ENCODE data around the gene PNKD. TPM values are rescaled to one million over a fixed set of nuclear protein-coding genes. Genes with fewer than 3 reads are reported as not detected.

PNKD gene
- total RNA-seq, 1 experiment from 2014 or later: 97.7 TPM

DNA sequence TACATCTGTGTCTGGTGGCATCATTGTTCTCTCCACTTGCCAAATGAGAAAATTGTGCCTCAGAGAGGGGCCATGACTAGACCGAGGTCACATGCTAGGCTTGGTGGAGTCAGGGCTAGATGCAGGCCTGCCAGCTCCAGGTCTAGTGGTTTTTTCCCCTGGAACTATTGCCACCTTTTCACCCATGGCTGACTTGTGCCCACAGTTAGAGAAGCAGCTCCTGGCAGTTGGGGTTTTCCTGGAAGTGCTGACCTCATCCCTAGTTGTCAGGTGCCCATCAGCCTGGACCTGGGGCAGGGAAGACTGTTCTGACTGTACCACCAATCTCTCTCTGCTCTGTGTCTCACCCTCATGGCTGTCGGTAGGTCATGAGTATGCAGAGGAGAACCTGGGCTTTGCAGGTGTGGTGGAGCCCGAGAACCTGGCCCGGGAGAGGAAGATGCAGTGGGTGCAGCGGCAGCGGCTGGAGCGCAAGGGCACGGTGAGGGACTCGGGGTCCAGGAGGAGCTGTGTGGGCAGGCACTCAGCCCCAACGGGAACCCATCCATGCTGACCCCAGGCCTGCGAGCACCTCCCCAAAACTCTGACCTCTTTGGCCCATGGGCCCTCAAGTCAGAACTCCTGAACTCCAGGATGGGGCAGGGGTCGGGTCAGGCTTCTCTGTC, 73.9 kb downstream of the PNKD start:
- H3F3A ChIP-seq (ENCODE audit: low read length, unreplicated experiment): no peaks in the 10 kb centered on the region
- POLR2A ChIA-PET (ENCODE audit: unreplicated experiment): no interaction called here
- no peak overlapping the region for H3K4me3 ChIP-seq (ENCODE audit: low read length)
- no peak overlapping the region for H3K27ac ChIP-seq (ENCODE audit: low read length)
- no peaks in the 10 kb centered on the region for H3K9me3 ChIP-seq (ENCODE audit: low read length)
- H4K20me1 ChIP-seq (ENCODE audit: low read length): no peaks in the 10 kb centered on the region
- H3K36me3 ChIP-seq (ENCODE audit: low read depth, low read length): no peaks in the 10 kb centered on the region
- H2AFZ ChIP-seq (ENCODE audit: low read length): no peak overlapping the region
- H3K79me2 ChIP-seq (ENCODE audit: low read length): no peaks in the 10 kb centered on the region
- ATAC-seq (no peak), DNase-seq (no peak)
- intact Hi-C loops (cut with micrococcal nuclease): no loop called here
- no peaks in the 10 kb centered on the region for H3K4me1 ChIP-seq (ENCODE audit: insufficient read depth, low read length)
- H3K9me2 ChIP-seq (replicated peaks; ENCODE audit: low read length): no peaks in the 10 kb centered on the region
- H3K4me2 ChIP-seq (ENCODE audit: low read length): no peak overlapping the region
- TF ChIP-seq, protein P1, sequence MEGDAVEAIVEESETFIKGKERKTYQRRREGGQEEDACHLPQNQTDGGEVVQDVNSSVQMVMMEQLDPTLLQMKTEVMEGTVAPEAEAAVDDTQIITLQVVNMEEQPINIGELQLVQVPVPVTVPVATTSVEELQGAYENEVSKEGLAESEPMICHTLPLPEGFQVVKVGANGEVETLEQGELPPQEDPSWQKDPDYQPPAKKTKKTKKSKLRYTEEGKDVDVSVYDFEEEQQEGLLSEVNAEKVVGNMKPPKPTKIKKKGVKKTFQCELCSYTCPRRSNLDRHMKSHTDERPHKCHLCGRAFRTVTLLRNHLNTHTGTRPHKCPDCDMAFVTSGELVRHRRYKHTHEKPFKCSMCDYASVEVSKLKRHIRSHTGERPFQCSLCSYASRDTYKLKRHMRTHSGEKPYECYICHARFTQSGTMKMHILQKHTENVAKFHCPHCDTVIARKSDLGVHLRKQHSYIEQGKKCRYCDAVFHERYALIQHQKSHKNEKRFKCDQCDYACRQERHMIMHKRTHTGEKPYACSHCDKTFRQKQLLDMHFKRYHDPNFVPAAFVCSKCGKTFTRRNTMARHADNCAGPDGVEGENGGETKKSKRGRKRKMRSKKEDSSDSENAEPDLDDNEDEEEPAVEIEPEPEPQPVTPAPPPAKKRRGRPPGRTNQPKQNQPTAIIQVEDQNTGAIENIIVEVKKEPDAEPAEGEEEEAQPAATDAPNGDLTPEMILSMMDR (conservative IDR thresholded peaks at IDR 0.05; ENCODE audit: low read depth, low read length): no peak
- no peak for TF ChIP-seq EZH2phosphoT487 (IDR thresholded peaks at IDR 0.05; ENCODE audit: borderline replicate concordance, low read length)
- no peak for TF ChIP-seq EZH2 (IDR thresholded peaks at IDR 0.05; ENCODE audit: low read length, unreplicated experiment)
- CTCF ChIA-PET: no interaction called here
- no TSS peak for BruUV-seq (replicated peaks)
- H3K9ac ChIP-seq (ENCODE audit: low read length): no peak overlapping the region
- no peaks in the 10 kb centered on the region for H3K27me3 ChIP-seq (ENCODE audit: low read length)

DNA sequence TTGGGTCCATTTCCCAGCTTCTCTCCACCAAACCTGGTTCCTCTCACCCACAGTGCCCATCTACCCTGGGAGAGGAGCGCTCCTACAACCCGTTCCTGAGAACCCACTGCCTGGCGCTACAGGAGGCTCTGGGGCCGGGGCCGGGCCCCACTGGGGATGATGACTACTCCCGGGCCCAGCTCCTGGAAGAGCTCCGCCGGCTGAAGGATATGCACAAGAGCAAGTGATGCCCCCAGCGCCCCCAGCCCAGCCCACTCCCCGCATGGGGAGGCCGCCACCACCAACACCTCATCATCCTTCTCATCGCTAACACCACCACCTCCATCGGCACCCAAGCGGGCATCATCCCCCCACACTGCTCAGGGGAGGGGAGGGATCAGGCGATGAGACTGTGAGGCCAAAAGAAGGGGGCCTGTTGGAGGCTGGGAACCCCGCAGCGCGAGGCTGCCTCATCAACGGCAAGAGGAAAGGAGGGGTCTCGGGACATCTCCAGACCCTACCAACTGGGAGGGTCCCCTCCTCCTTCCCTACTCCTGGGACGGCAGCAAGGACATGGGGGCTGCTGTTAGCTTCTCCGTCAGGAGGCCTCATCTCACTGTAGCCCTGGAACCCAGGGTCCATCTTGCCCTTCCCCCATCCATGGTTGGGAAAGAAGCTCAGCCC, 74.6 kb downstream of the PNKD start:
- Histone ChIP-seq H2AFZ (ENCODE audit: low read length) (no peak overlapping the region), H3K9me3 (ENCODE audit: low read length) (no peaks in the 10 kb centered on the region), H3K36me3 (ENCODE audit: low read depth, low read length) (no peaks in the 10 kb centered on the region), H3F3A (ENCODE audit: low read length, unreplicated experiment) (no peaks in the 10 kb centered on the region), H3K27ac (ENCODE audit: low read length) (no peak overlapping the region), H3K4me2 (ENCODE audit: low read length) (no peak overlapping the region), H3K27me3 (ENCODE audit: low read length) (no peaks in the 10 kb centered on the region), H3K9me2 (replicated peaks; ENCODE audit: low read length) (no peaks in the 10 kb centered on the region), H3K9ac (ENCODE audit: low read length) (no peak overlapping the region), H4K20me1 (ENCODE audit: low read length) (no peaks in the 10 kb centered on the region), H3K4me1 (ENCODE audit: insufficient read depth, low read length) (no peaks in the 10 kb centered on the region), H3K79me2 (ENCODE audit: low read length) (no peaks in the 10 kb centered on the region), H3K4me3 (ENCODE audit: low read length) (no peak overlapping the region)
- intact Hi-C loops (cut with micrococcal nuclease): no loop called here
- ATAC-seq (no peak), DNase-seq (no peak)
- TF ChIP-seq EZH2 (IDR thresholded peaks at IDR 0.05; ENCODE audit: low read length, unreplicated experiment) (no peak), EZH2phosphoT487 (IDR thresholded peaks at IDR 0.05; ENCODE audit: borderline replicate concordance, low read length) (no peak)
- TF ChIP-seq, protein P1 (conservative IDR thresholded peaks at IDR 0.05; ENCODE audit: low read depth, low read length): no peak
- ChIA-PET POLR2A (ENCODE audit: unreplicated experiment) (no interaction called here), CTCF (no interaction called here)
- no TSS peak for BruUV-seq (replicated peaks)
